ENCODE measurements around the gene BST1. TPM values are rescaled to one million over a fixed set of nuclear protein-coding genes. Genes with fewer than 3 reads are reported as not detected.

Gene BST1
- total and polyA plus RNA-seq, 3 donors from 2014 or later, result 1.1 to 6.9 (median 1.6) TPM

DNA sequence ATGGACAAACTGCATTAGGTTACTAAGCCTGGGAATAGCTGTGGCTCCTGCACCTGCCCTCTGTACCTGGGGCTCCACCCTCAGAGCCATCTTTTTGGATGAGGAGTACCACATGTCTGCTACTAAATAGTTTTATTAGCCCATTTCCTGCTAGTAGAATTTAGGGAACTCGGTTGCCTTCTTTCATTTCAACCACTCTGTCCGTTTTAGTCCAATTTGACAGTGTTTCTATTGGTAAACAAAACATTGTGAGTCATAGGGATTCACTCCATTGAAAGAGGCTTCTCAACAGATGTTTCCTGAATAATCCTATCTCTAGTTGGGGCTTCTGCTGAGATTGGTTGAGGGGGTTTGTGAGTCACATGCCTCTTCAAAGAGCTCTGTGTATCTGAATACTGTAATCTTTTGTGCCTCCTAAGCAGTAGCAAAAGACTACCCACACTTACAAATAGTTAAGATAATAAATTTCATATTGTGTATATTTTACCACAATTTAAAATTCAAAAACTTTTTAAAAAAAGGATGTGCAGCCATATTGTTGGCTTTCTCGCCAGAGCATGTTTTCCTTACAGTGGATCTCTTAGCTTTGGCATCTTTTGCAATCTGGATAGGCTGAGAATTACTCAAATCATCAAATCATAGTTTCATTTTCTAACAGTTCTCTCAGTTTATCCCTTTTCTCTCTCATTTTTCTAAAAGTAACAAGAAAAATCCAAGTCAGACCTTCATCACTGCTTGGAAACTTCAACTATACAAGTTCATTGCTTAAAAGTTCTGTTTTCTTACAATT lies 11.3 kb upstream of the BST1 start:
- no peak for DNase-seq
- TF ChIP-seq, protein P1, sequence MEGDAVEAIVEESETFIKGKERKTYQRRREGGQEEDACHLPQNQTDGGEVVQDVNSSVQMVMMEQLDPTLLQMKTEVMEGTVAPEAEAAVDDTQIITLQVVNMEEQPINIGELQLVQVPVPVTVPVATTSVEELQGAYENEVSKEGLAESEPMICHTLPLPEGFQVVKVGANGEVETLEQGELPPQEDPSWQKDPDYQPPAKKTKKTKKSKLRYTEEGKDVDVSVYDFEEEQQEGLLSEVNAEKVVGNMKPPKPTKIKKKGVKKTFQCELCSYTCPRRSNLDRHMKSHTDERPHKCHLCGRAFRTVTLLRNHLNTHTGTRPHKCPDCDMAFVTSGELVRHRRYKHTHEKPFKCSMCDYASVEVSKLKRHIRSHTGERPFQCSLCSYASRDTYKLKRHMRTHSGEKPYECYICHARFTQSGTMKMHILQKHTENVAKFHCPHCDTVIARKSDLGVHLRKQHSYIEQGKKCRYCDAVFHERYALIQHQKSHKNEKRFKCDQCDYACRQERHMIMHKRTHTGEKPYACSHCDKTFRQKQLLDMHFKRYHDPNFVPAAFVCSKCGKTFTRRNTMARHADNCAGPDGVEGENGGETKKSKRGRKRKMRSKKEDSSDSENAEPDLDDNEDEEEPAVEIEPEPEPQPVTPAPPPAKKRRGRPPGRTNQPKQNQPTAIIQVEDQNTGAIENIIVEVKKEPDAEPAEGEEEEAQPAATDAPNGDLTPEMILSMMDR (IDR thresholded peaks at IDR 0.05), result no peak
- TF ChIP-seq POLR2A (IDR thresholded peaks at IDR 0.05), result no peak
- Histone ChIP-seq H3K36me3 (ENCODE audit: low read depth, missing control alignments) (no peaks in the 10 kb centered on the region), H3K9me3 (no peaks in the 10 kb centered on the region), H3K27ac (no peak overlapping the region), H3K4me3 (no peak overlapping the region), H3K27me3 (no peaks in the 10 kb centered on the region), H3K4me1 (no peaks in the 10 kb centered on the region)
- WGBS, 2 donors, result 64 to 72% methylated on average over 3 of the region's 3 CpGs
- intact Hi-C loops (cut with DNase I; ENCODE audit: low total_unique reads), result no loop called here

DNA sequence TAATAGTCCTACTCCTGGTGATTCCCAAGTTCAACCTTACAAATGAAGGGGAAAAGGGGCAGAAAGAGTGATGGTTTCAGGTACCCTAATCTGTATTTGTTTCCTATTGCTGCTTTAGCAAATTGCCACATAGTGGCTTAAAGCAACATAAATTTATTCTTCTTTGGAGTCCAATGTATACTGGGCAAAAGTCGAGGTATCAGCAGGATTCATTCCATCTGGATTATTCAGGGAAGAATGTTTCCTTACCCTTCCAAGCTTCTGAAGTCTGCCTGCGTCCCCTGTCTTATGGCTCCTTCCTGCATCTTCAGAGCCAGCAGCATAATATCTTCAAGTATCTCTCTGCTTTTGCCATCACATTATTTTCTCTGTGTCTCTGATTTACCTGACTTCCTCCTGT lies 10.3 kb upstream of the BST1 start:
- H3K4me1 ChIP-seq, result no peaks in the 10 kb centered on the region
- TF ChIP-seq POLR2A (IDR thresholded peaks at IDR 0.05), result no peak
- TF ChIP-seq, protein P1 (IDR thresholded peaks at IDR 0.05), result no peak
- no peak overlapping the region for H3K27ac ChIP-seq
- intact Hi-C loops (cut with DNase I; ENCODE audit: low total_unique reads), result no loop called here
- 83 to 86% methylated on average over 2 of the region's 2 CpGs for WGBS, 2 donors
- H3K9me3 ChIP-seq, result no peaks in the 10 kb centered on the region
- no peaks in the 10 kb centered on the region for H3K27me3 ChIP-seq
- DNase-seq, result no peak
- H3K36me3 ChIP-seq (ENCODE audit: low read depth, missing control alignments), result no peaks in the 10 kb centered on the region
- no peak overlapping the region for H3K4me3 ChIP-seq

DNA sequence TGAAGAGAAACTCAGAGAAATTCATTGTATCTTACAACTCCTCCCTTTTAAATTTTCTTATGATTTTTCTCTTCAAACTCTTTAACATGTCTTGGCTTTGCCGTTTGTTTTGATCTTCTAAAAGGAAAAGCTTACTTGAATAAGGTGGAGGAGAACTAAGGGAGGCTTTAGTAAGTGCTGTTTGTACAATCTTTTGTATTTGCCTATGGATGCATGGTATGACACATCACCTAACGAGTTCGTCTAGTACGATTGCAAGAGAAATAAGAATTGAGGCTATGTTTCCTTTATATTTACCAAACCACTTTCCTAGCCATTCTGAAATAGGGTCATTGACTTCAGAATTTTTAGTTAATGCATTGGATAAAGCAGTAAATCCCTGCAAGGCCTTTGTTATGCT lies 8.4 kb upstream of the BST1 start:
- Histone ChIP-seq H3K4me1 (no peaks in the 10 kb centered on the region), H3K36me3 (ENCODE audit: low read depth, missing control alignments) (no peaks in the 10 kb centered on the region)
- 93 to 97% methylated on average over 4 of the region's 4 CpGs for WGBS, 2 donors

DNA sequence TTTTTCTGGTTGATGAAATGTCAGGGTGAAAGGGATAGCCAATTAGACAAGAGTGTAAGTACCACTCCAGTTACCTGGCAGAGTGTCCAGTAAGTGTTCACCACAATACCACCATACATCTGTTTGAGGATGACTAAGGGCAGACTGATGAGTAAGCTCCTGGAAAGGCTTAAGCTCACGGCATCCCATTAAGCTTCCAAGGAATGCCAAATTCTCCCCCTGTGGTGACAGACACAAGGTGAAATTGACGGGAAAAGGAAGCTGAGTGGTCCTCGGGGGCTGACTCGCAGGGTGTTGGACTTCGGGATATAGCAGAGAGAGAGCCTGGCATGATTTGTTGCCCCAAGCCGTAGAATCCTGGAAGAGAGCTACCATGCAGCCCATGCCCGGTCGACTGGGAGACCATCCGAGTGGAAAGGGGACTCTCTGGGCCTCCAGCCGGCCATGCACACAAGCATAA lies 7.6 kb upstream of the BST1 start:
- Histone ChIP-seq H3K36me3 (ENCODE audit: low read depth, missing control alignments) (no peaks in the 10 kb centered on the region), H3K4me3 (no peak overlapping the region), H3K27me3 (no peaks in the 10 kb centered on the region), H3K4me1 (no peaks in the 10 kb centered on the region), H3K27ac (no peak overlapping the region), H3K9me3 (no peaks in the 10 kb centered on the region)
- intact Hi-C loops (cut with DNase I; ENCODE audit: low total_unique reads), result no loop called here
- no peak for DNase-seq
- WGBS, 2 donors, result 89 to 94% methylated on average over 7 to 10 of the region's 10 CpGs
- TF ChIP-seq POLR2A (IDR thresholded peaks at IDR 0.05), result no peak
- TF ChIP-seq, protein P1 (IDR thresholded peaks at IDR 0.05), result no peak

More for the DNA sequence above, 8.4 kb upstream of the BST1 start:
- DNase-seq, result no peak
- TF ChIP-seq, protein P1 (IDR thresholded peaks at IDR 0.05), result no peak
- TF ChIP-seq POLR2A (IDR thresholded peaks at IDR 0.05), result no peak
- Histone ChIP-seq H3K9me3 (no peaks in the 10 kb centered on the region), H3K27me3 (no peaks in the 10 kb centered on the region), H3K27ac (no peak overlapping the region), H3K4me3 (no peak overlapping the region)
- intact Hi-C loops (cut with DNase I; ENCODE audit: low total_unique reads), result no loop called here

DNA sequence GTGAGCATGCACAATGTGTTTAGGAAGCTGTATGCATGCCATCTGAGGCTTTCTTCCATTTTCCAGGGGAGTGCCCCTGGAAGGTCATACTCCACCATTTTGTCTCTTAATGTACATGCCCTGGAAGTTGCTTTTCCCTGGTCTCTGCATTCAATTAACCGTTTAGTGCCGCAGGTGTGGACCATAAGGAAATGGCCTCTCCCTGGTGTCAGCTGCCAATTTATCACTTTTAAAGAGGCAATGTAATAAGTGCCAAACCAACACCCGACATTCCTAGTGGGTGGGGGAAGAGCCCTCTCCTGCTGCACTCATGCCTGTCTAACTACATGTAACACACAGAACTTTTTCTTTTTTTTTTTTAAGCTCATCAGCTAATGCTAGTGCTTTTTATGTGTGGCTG lies 7.1 kb upstream of the BST1 start:
- Histone ChIP-seq H3K4me1 (no peaks in the 10 kb centered on the region), H3K9me3 (no peaks in the 10 kb centered on the region), H3K27me3 (no peaks in the 10 kb centered on the region), H3K27ac (no peak overlapping the region), H3K4me3 (no peak overlapping the region), H3K36me3 (ENCODE audit: low read depth, missing control alignments) (no peaks in the 10 kb centered on the region)
- intact Hi-C loops (cut with DNase I; ENCODE audit: low total_unique reads), result no loop called here
- WGBS, 2 donors, result 82 to 93% methylated on average over 3 of the region's 3 CpGs
- no peak for TF ChIP-seq POLR2A (IDR thresholded peaks at IDR 0.05)
- TF ChIP-seq, protein P1 (IDR thresholded peaks at IDR 0.05), result no peak
- no peak for DNase-seq

All from testis (tissue), 3 donors.